Epithelial cell of esophagus (primary cell): Measurements from ENCODE around the gene ITGA7.

Experiments used
- DNase-seq: peaks from one replicate; pipeline ENCODE4 v3.0.0; 2010; ENCODE audit warnings: low read depth
- H3K4me3 ChIP-seq: 2 replicates; pipeline ENCODE4 v1.5.1; 2011; ENCODE audit warnings: mild to moderate bottlenecking, low read length, control low read depth
- TF ChIP-seq, protein P1 (sequence below): IDR thresholded peaks from 2 replicates; pipeline ENCODE4 v1.5.1; 2011; ENCODE audit warnings: low read depth, mild to moderate bottlenecking, low read length, control low read depth, inconsistent platforms; ENCODE audit not compliant: insufficient read depth; ENCODE audit errors: missing control alignments

Gene ITGA7

DNA sequence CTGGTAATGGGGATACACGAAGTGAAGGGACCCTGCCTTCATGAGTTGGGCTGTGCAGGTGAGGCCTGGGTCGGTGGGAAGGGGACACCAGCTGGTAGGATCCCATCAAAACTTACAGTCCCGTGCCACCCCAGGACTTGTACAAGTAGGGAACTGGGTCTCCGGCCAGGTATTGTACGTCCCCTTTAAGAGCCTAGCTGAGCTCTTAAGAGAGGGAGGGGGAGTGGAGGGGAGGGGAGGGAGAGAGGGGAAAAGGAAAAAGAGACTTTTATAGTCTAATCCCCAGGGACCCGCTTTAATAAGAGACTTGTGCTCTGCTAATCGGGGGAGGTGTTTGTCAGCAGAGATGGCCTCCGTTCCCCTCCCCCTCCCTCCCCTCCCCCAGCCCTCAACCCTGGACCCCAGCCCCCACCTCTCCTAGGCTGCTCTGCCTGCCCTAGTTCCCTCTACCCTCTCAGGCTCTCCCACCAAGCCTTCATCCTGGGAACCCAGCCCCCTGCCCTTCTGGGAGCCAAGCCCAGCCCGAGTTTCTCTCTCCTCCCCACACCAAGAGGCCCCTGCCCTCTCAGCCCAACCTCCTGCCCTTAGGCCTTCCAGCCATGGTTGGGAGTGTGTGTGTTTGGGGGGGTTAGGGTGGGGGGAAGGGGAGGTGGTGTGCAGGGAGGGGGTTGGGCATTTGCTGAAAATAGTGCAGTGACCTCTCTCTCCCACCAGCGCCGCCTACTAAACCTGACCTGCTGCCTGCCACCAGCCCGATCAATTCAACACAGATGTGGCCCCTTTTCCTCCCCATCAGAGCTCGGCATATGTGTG is 37.9 kb upstream of the ITGA7 start:
- TF ChIP-seq, protein P1, sequence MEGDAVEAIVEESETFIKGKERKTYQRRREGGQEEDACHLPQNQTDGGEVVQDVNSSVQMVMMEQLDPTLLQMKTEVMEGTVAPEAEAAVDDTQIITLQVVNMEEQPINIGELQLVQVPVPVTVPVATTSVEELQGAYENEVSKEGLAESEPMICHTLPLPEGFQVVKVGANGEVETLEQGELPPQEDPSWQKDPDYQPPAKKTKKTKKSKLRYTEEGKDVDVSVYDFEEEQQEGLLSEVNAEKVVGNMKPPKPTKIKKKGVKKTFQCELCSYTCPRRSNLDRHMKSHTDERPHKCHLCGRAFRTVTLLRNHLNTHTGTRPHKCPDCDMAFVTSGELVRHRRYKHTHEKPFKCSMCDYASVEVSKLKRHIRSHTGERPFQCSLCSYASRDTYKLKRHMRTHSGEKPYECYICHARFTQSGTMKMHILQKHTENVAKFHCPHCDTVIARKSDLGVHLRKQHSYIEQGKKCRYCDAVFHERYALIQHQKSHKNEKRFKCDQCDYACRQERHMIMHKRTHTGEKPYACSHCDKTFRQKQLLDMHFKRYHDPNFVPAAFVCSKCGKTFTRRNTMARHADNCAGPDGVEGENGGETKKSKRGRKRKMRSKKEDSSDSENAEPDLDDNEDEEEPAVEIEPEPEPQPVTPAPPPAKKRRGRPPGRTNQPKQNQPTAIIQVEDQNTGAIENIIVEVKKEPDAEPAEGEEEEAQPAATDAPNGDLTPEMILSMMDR: no peak
- no peak for DNase-seq
- no peak overlapping the region for H3K4me3 ChIP-seq

DNA sequence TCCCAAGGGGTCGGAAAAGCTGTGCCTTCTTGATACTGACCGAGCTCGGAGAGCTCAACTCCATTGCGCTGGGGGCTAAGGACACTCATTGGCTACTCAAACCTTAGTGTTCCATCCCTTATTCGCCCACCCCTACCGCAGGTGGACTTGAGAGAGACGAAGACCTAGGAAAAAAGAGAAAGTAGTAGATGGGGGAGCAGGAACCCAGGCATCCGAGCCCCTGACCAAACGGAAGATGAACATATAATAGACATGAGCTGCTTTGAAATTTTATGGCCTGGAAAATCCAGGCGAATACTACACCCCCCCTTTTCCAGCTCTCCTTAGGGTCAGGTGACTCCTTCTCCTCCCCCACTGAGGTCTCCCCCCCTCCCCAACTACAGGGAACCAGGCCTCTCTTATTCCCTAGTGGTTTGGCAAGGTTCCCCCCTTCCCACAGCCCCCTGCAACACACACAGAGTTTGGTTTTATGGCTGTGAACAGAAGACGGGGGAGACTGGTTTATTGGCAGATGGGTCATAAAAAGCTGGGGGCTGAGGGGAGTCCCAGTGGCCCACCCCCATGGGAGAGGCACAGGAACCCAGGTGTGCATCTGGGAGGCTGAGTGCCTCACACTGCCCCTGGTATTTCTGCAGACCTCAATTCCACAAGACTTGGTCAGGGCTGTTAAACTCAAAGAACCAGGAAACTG is 36.8 kb upstream of the ITGA7 start:
- TF ChIP-seq, protein P1: no peak
- H3K4me3 ChIP-seq: peak overlapping the region; percentile 55
- DNase-seq: no peak

DNA sequence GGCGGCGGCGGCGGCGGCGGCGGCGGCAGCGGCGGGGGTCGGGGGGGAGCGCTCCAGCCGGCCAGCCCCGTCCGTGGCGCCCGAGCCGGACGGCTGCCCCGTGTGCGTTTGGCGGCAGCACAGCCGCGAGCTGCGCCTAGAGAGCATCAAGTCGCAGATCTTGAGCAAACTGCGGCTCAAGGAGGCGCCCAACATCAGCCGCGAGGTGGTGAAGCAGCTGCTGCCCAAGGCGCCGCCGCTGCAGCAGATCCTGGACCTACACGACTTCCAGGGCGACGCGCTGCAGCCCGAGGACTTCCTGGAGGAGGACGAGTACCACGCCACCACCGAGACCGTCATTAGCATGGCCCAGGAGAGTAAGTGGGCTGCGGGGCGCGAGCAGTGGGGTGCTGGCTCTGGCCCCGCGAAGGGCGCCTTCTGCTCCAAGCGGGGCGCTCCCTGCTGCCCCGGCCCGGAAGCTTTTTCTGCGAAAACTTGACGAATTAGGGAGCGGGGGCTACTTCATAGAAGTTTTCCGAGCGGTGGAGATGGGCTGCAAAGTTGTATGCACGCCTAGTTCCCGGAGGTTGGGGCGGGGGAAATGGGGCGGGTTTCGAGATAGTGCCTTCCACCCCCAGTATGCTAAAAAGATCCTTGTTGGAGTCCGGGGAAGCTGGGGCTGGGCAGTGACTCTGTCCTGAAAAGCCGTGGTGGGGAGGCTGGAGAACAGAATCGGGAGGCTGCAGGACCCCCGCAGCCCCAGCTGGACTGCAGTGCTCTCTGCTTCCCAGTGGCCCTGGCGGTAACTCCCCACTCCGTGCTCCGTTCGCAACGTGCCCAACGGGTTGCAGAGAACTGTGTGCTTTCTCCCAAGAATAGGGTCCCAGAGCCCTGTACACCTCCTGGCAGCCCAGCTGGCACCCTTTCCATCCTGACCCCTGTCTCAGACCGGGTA is 36.0 kb upstream of the ITGA7 start:
- peak overlapping the region; percentile 55 for H3K4me3 ChIP-seq
- TF ChIP-seq, protein P1: peak; percentile 6
- peak; percentile 72 for DNase-seq

DNA sequence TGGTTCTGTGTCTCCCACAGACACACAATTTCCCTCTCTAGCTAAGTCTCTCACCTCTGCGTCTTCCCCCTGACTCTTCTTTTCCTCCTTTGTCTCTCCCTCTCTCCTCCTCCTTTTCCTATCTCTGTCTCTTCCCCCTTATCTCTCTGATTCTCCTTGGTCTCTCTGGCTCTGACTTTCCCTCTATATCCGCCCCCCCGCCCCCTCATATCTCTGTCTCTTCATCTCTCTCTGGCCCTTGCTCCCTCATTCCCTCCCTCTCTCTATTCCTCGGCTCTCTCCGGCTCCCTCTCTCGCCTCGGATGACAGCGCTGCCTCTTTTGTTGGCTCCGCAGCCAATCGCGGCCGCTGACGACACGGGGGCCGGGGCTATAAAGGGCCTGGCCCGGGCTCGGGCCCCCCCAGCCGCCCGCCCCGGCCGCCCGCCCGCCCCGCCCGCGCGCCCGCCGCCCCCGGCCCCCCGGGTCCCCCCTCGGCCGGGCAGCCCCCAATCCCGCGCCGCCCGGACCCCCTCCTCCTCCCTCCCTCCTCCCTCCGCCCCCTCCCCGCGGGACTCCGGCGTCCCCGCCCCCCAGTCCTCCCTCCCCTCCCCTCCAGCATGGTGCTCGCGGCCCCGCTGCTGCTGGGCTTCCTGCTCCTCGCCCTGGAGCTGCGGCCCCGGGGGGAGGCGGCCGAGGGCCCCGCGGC is 35.2 kb upstream of the ITGA7 start, which contains the start of gene GDF11:
Gene GDF11 (plus strand): TSS at position 404 of the 687 bp plus-strand sequence. CDS start 195 bp downstream, at position 599.
- TF ChIP-seq, protein P1: no peak
- peak; percentile 76 for DNase-seq
- peak within 1 kb of the TSS; percentile 55 for H3K4me3 ChIP-seq

DNA sequence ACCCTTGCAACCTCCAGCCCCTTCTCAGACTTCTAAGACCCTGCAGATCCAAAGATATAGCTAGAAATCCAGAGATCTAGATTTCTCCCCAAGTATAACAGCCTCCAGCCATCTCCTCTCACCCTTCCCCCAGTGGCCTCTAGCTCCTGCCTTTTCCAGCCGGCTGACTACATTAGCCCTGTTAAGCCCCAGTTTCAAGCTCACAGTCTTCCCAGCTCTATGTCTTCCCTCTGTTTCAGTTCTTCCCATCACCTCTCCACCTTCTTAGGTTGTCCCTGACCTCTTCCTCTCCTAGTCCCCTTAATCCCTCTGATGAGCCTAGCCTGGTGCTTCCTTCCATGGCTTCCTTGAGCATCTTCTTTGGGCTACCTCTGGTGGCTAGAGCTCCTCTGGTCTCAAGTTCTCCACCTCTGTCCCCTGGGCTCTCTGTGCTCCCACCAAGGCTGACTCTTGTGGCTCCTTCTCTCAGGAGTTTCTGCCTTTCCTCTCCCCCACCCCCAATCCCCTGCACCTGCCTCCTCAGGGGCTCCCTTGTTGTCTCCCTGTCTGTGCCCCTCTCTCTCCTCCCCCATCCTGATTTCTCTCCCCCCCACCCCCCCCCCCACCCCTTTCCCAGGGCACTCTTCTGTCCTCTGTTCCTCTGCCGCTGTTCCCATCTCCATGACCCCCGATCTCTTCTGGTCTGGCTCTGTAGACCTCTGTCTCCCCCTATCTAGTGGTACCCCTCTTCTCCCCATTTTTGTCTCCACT is 34.4 kb upstream of the ITGA7 start:
- no peak for DNase-seq
- TF ChIP-seq, protein P1: no peak
- H3K4me3 ChIP-seq: no peak overlapping the region

DNA sequence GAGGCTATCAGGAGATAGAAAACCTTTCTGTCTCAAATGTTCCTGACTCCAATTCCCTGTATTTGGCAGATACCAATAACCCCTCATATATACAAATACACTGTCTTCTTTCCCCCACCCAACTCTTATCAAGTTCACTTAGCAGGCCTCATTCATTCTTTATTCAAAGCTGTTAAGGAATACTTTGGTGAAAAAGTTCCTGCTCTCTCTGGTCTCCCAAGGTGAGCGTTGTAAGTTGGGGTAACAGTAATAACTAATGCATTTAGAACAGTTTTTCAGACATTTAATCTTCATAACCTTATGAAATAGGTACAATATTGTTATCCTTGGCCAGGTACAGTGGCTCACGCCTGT is 31.3 kb upstream of the ITGA7 start:
- H3K4me3 ChIP-seq: no peak overlapping the region
- TF ChIP-seq, protein P1: no peak
- no peak for DNase-seq
